Stimulated activated CD4-positive, alpha-beta T cell treated with anti-CD3 and anti-CD28 coated beads, Interleukin-4, amount 100 ng/mL, for 1 hour (primary cell): ENCODE results near the gene RPL5.

Experiments
- DNase-seq: peaks from one replicate; pipeline ENCODE4 v3.0.0-alpha.2; 2020

The RPL5 gene

DNA sequence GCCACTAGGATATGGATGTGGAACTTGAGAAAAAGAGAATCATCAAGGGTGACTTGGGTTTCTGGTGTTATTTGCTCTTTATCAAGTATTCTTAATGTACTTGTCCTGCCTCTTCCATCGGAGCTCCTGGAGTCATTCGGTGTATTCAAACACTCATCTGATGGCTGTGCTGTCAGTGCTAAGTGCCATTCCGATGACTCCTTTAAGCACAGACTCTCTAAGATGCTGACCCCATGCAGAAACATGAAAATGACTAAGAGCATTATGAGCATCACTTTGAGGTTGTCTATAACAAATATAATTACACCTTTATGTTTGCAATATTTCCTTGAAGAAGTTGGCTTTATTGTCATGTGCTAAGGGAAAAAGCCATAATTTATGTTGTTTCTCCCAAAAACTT, 11.3 kb upstream of the RPL5 start:
- DNase-seq, result no peak

DNA sequence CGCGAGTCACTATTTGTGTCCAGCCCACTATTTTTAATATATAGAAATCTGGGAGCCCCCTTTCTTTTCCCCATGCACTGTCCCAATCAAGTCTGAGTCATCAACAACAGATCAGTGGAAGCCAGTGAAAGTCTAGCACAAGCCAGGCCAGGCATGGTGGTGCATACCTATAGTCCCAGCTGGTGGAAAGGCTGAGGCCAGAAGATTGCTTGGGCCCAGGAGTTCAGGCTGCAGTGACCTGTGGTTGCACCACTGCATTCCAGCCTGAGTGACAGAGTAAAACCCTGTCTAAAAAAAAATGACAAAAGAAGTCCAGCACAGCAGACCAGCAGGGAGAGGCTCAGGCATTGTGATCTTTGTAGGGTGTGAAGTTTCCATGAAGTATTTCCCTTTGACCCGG, 9.0 kb upstream of the RPL5 start:
- no peak for DNase-seq

DNA sequence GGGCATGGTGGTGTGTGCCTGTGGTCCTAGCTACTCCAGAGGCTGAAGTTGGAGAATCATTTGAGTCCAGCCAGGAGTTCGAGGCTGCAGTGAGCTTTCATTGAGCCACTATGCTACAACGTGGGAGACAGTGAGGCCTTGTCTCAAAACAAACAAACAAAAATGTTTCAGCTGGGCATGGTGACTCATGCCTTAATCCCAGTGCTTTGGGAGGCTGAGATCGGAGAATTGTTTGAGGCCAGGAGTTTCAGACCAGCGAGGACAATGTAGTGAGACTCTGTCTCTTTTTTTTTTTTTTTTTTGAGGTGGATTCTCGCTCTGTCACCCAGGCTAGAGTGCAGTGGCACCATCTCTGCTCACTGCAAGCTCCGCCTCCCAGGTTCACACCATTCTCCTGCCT, 5.0 kb upstream of the RPL5 start:
- no peak for DNase-seq

DNA sequence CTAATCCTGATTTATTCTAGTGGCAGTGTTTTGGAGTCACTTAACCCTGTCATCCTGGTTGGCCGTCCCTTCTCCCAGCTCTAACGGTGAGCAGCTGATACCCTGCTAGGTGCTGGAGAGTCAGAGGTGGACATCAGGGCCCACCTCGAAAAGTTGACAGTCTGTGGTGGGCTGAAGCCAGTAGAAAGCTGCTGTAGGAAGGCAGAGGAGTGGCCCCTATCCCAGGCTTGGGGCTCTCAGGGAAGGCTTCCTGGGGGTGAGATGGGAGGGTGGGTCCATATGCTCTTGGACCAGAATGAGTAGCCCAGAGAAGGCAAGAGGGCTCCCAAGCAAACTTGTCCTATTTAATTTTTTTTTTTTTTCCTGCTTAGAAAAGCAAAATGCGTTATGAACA, 475 bp upstream of the RPL5 start:
- no peak for DNase-seq

DNA sequence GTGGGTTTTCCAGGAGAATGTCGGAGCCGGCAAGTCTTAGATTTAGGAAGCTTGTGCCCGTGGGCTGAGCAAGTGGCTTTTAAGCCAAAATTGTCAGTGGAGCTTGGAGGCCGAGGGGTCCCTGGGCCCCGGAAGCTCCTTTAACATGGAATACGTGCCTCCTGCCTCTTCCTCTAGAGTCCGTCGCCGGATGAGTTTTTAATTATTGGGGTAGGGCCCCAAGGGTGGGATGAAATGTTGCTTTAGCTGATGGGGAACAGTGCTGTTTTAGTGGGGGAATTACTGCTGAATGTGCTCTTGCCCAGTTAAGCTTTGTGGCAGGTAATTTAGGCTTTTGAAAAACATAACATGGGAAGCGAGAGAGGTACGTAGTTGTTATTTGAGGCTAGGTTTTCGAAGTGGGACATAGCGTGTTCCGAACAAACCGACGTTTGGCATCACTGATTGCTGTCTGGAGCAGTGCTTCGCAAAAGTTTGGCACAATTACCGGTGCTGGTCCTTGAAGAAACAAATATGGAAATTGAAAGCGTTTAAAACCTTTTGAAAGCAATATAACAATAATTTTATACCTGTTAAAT, 786 bp downstream of the RPL5 start:
- peak; percentile 7 for DNase-seq

DNA sequence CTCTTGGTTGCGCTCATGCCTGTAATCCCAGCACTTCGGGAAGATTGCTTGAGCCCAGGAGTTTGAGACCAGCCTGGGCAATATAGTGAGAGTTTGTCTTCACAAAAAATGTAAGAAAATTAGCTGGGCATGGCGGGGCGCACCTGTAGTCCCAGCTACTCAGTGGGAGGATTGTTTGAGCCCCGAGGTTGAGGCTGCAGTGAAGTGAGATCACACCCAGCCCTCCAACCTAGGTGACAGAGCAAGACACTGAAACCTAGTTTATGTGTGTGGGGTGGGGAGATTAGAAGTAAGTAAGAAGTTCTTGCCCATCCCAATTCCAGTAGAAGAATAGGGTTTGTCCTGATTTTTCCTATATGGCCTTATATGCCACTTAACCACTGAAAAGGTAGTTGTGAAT, 2.0 kb downstream of the RPL5 start:
- peak; percentile 11 for DNase-seq

DNA sequence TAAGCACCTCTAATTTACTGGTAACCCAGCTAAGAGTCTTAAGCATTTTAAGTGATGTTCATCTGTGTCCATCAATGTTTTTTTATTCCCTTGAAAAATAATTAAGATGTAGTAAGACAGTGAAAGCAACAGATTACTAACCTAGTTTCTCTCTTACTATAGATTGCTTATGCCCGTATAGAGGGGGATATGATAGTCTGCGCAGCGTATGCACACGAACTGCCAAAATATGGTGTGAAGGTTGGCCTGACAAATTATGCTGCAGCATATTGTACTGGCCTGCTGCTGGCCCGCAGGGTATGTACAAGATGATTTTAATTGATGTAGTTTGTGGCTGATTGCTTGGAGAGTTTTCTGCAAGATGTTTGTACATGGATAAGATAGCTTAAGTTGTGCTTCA, 2.8 kb downstream of the RPL5 start:
- DNase-seq, result no peak

DNA sequence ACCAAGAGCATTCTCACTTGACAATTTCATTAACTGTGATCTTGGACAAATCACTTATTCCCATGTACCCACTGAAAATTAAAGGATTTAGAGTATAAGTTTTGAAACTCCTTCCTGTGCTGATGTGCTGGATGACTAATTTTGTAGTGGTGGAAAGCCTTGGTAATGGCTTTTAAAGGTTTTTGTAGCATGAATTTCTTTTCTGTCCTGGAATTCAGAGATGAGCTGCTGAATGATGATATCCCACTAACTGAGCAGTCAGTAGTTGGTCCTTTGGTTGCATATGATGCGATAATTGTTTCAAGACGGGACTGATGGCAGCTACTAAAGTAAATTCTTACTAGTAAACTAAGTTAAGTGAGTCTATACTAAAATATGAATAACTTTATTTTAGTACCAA, 5.2 kb downstream of the RPL5 start:
- no peak for DNase-seq

DNA sequence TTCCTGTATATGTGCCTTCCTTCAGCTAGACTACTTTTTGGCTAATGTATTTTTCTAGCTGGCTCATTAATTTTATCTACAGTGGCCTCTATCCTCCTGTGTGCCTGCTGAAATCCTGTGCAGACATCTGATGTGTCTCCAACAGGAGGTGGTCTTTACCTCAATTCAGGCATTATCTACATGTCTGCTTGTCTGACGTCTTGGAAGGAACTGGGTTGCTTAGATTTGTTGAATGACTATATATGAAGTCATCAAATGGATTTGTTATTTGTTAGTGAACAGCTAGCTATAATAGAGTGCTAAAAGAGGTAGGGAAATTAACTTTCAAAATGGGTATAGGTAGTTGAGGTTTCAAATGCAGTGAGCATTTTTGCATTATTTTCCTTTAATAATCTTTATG, 6.7 kb downstream of the RPL5 start:
- no peak for DNase-seq

DNA sequence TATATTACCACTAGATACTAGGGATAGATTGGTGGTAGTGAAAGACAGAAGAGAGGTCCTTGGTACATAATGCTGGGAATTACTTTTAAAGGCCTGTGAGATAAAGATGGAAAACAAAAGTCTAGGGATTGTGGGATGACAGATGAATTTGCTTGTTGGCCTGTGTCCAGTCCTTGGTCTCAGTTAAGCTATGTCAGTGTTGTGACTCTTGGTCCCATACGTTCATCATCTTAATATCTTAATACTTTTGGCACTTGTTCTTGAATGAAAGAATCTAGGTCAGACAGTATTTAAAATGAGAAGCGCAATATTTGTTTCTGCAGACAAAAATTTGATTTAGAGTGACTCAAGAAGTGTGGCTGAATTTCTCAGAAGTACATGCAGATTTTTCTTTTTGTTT, 7.6 kb downstream of the RPL5 start:
- DNase-seq, result no peak

DNA sequence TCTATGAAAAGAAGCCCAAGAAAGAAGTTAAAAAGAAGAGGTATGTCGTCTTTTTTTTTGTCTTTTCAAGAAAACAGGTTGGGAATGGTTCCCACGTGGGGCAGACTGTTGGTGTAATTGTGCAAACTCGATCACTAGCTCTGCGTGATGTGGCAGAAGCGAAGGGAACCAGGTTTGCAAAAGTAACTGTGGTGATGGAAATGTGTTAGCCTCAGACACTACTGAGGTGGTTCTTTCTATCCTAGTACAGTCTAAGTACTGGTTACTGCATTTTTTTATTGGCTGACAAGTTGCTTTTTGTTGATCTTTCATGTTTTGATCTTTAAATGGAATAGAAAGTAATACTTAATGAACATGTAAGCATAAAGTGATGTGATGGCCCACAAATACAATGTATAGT, 8.8 kb downstream of the RPL5 start:
- no peak for DNase-seq

DNA sequence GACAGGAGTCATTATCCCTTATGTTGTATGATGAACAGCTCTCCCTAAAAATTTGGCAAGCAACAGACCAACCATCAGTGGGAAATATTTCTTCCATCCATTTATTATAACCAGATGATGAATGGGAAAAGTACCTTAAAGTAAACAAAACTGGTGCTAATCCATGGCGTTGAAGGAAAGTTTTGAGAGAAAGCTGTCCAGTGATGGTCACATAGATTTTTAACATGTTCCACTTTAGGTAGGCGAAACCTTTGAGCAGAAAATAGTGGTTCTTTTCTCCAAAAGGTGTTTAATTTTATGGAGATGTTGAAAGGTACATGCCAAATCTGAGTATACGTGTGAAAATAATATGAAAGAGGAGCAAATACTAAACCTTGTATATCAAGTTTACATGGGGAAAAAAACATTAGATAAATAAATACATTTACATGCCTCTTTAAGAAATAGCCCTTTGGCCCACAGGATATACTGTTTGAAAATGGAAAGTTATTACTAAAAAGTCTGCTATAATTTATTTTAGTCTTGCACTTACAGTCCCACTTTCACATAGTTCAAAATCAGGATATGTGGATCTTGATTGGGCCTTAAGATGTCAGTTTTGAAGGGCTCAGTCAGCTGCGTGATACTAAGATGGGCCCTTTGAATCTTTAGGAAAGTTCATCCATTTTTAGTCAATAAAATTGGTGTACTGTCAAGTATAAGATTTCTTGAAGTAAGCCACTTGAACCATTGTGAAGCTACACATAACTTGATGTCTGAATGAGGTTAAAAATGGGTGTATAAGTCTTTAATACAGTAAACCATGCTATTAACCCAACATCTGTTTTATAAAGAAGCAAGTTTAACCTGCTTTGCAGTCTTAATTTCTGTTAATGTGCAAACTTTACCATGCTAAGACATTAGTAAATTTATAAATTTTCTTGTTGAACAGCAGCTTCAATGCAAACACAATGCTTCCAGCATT, 10.5 kb downstream of the RPL5 start:
- no peak for DNase-seq

DNA sequence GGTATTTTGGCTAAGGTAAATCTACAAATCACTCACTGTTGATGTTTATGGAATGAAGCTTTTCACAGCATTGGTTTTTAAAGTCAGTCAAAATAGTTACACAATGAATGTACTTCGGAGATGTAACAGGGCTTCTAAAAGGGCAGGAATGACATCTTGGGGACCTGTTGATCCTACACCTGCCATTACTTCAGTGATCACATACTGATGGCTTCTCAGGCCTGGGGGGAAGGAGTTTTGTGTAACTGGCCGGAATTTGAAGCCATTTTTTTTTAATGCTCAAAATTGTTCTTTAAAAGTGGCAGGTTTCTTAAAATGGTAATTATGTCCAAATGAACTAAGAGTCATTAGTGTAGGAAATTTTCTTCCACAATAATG, 11.2 kb downstream of the RPL5 start:
- no peak for DNase-seq

DNA sequence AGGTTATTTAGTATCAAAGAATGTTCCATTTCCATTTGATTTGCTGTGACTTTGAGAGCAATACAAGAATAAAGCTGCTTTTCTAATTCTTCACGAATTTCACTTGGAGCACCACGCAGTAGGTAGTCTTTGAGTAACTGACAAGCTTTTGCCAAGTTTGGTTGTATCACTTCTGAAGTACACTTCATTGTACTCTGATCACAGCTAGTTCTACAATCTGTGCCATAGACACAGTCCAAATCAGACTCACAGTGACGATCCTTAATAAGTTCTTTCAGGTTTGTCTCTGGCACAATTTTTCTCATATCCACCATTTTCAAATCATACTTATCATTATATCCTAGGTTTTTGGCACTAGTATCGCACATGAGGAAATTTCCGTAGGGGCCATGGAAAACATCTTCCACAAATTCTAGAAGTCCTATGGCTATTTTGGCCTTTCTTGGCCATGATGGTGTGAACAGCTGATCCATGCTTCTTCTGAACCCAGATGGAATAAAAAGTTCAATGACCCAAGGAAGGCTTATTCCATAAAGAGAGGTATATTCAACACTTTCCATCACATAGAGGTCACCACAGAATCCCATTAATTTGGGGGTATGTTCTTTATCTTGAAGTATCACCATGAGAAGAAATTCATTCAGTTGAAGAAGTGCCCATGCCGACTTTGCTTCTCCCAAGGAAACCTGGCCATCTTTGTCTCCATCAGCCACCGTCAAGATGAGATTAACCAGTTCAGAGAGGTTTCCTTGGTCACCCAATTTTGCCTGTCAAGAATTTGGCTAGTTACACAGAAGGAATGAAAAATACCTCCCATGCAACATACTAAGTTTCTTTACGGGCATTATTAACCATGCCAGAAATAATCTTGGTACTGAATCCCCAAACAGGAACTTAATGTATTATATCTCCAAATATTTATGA, 11.9 kb downstream of the RPL5 start:
- DNase-seq, result no peak

DNA sequence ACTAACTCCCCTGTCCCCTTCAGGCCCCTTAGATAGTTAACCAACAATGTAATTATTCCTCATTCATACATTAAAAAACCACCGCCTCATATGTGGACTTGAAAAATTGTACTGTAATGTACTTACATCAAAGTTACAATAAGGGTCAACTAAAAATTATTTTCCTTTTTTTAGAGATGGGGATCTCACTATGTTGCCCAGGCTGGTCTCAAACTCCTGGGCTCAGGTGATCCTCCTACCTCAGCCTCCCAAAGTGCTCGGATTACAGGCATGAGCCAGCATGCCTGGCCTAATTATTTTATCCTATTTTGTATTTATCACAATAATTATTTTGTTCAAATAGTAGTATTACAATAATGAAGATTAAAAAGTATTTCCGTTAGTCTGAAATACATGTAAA, 12.6 kb downstream of the RPL5 start:
- DNase-seq, result no peak

DNA sequence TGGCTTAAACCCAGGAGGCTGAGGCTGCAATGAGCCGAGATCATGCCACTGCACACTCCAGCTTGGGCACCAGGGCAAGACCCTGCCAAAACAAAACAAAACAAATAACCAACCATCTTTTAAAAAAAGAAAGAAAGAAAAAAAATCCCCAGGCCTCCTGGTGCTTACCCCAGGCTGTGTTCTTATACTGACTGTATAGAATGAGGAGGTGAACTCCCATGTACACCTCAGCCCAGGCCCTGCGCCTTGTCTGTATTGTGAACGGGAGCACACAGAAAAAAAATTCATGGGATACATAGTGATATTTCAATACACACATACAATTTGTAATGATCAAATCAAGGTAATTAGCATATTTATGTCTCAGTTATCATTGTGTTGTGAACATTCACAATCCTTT, 14.1 kb downstream of the RPL5 start:
- DNase-seq, result no peak

DNA sequence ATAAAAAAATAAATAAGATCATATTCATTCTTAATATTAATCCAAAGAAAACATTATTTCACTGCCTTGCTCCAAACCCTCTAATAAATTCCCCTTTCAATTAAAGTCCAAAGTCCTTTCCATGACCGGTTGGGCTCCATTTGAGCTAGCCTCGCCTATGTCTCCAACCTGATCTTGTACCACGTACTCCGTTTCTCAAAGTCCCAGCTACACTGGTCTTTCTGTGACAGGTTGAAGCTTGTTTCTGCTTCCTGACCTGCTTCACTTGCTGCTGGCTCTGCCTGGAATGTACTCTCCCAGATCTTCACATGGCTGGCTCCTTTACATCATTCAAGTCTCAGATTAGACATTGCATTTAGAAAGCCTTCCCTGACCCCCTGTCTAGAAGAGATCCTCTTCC, 16.4 kb downstream of the RPL5 start:
- no peak for DNase-seq

DNA sequence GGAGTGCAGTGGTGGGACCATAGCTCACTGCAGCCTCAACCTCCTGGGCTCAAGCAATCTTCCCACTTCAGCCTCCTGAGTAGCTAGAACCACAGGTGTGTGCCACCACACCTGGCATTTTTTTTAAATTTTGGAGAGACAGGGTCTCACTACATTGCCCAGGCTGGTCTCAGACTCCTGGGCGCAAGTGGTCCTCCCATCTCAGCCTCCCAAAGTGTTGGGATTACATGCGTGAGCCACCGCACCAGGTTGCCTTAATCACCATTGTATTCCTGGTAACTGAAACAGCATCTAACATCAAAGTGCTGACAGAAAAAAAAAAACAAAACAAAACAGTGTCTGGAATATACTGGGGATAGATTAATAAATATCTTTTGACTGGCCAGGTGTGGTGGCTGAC, 18.2 kb downstream of the RPL5 start:
- DNase-seq, result no peak

DNA sequence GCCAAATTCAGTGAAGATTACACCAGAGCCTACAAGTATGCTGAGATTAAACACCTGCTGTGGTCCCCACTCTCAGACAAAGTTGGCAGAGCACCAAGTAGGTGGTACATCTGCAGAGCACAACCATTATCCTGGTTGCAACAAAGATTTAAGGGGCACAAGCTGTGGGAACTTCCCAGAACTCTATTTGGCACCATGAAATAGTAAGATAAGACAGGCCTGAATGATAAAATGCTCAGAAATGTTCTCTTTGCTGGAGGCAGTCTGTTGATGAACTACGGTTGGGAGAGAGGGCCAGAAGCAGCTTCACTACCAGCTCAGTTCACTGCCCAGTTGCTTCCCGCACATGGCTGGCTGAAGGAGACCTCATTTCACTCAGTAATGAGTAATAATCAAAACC, 19.9 kb downstream of the RPL5 start:
- no peak for DNase-seq

DNA sequence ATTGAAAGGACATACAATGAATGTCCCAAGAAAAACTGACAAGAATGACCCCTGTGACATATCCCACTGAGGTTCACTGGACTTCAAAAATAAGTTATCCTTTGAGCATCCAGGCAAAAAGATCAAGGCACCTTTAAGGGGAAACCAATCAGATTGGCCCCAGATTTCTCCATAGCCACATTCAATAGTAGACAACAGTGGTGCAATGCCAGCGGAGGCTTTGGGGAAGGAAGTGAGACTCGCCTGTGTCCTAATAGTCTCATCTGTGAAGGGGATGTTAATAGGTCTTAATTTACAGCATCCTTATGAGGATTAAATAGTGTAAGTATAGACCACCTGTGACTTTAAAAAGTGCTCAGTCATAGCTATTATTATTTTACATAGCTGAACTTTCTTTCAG, 21.5 kb downstream of the RPL5 start:
- no peak for DNase-seq

DNA sequence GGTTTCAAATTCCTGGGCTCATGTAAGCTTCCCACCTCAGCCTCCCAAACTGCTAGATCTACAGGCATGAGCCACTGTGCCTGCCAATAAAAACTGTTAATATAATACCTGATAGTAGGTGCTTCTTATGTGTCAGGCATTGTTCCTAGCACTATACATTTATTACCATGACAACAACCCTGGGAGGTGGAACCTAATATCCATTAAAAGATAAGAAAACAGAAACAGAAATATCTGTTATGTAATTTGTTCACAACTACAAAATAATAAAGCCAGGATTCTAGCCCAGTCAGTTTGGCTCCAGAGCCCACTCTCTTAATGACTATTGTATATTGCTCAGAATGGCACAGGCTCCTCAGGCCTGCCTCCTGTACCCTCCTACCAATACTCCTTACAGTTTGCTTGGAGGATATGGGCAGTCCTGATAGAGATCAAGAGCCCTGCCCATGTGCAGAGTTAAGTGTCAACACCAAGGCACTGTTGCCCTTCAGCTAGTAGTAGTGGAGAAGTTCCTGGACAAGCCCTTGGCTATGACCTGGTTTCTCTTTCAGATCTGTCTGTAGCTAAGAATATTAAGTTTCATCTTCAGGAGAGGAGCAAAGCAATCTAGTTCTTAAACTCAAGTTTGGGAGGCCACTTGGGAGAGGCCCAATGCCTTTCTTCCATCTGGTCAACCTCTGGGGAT, 22.4 kb downstream of the RPL5 start:
- no peak for DNase-seq

DNA sequence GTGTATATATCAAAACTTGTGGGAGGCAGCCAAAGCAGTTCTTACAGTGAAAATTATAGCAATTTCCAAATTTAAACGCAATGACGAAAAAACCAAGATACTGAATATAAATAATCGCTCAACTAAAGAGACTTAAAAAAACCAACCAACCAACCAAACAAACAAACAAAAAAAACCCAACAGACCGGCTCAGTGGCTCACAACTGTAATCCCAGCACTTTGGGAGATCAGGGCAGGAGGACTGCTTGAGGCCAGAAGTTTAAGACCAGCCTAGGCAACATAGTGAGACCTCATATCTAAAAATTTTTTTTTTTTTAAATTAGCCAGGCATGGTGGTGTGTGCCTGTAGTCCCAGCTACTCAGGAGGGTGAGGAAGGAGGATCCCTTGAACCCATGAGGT, 23.4 kb downstream of the RPL5 start:
- no peak for DNase-seq

DNA sequence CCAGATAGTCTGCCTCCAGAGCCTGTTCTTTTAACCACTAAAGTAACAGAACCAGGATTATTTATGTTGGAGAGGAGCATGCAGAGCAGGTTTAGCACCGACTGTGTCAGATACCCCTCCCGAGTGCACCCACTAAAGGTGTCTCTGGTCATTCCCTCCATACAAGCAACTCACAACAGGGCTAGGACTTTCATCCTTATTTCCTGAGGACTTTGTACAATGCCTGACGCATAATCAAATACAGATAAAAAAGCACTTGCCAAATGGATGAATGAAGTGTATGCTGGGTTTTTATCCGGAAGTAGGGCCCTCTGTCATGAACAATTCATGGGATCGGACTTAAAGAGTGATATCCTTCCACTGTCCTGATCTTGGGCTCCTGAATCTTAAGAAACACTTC, 26.0 kb downstream of the RPL5 start:
- DNase-seq, result no peak
